HG03159 (cell line): ENCODE measurements around the gene PARD3B.

Experiments used
- ATAC-seq: cut with Tn5 transposase; IDR thresholded peaks from one replicate; pipeline ENCODE4 v1.9.1; 2021; ENCODE audit warnings: mild to moderate bottlenecking, moderate library complexity; ENCODE audit not compliant: unreplicated experiment

Gene PARD3B

GRCh38 chr2:205367331-205367935 lies 822.2 kb downstream of the PARD3B start:
- no peak for ATAC-seq

- no peak for ATAC-seq
Observed at GRCh38 chr2:205369813-205370212, 824.5 kb downstream of the PARD3B start.

GRCh38 chr2:205370726-205371125 lies 825.5 kb downstream of the PARD3B start:
- ATAC-seq: no peak

GRCh38 chr2:205372141-205372540 lies 826.9 kb downstream of the PARD3B start:
- ATAC-seq: no peak

GRCh38 chr2:205375461-205376448 lies 830.5 kb downstream of the PARD3B start:
- ATAC-seq: no peak

- ATAC-seq: no peak
Observed at GRCh38 chr2:205377324-205377723, 832.0 kb downstream of the PARD3B start.

- ATAC-seq: no peak
Observed at GRCh38 chr2:205383601-205384000, 838.3 kb downstream of the PARD3B start.

GRCh38 chr2:205386109-205386508 lies 840.8 kb downstream of the PARD3B start:
- ATAC-seq: no peak

GRCh38 chr2:205387350-205388055 lies 842.2 kb downstream of the PARD3B start:
- ATAC-seq: no peak

GRCh38 chr2:205390866-205391265 lies 845.6 kb downstream of the PARD3B start:
- no peak for ATAC-seq

- no peak for ATAC-seq
Observed at GRCh38 chr2:205401511-205401910, 856.2 kb downstream of the PARD3B start.

- ATAC-seq: no peak
Observed at GRCh38 chr2:205402011-205402410, 856.7 kb downstream of the PARD3B start.

GRCh38 chr2:205403244-205403825 lies 858.1 kb downstream of the PARD3B start:
- no peak for ATAC-seq

GRCh38 chr2:205405194-205405593 lies 859.9 kb downstream of the PARD3B start:
- ATAC-seq: no peak

- ATAC-seq: no peak
Observed at GRCh38 chr2:205405752-205406151, 860.5 kb downstream of the PARD3B start.

- no peak for ATAC-seq
Observed at GRCh38 chr2:205407984-205408383, 862.7 kb downstream of the PARD3B start.

- no peak for ATAC-seq
Observed at GRCh38 chr2:205408696-205409095, 863.4 kb downstream of the PARD3B start.

- ATAC-seq: no peak
Observed at GRCh38 chr2:205409411-205409810, 864.1 kb downstream of the PARD3B start.

- no peak for ATAC-seq
Observed at GRCh38 chr2:205411558-205411957, 866.3 kb downstream of the PARD3B start.

- ATAC-seq: no peak
Observed at GRCh38 chr2:205424326-205424725, 879.1 kb downstream of the PARD3B start.

GRCh38 chr2:205425102-205425501 lies 879.8 kb downstream of the PARD3B start:
- ATAC-seq: no peak
